C4-2B (cell line): Measurements from ENCODE around the gene NFATC4.
"Not testable (repeated sequence)": the region's sequence is repeated elsewhere in the genome, so short reads cannot be mapped to it uniquely, and the experiment has no call there.

Experiments used
- H3K27ac ChIP-seq: fragments of 450-650 bp; 2 replicates; pipeline ENCODE4 v1.5.1; 2017
- CTCF ChIP-seq: fragments of 450-650 bp; conservative IDR thresholded peaks from 2 replicates; pipeline ENCODE4 v1.5.1; 2017; ENCODE audit warnings: mild to moderate bottlenecking
- ZFX ChIP-seq: fragments of 450-650 bp; IDR thresholded peaks from 2 replicates; pipeline ENCODE4 v1.6.1; 2017

NFATC4 gene

GRCh38 chr14:24353559-24354481 is 14.2 kb upstream of the NFATC4 start:
- H3K27ac ChIP-seq: no peak overlapping the region
- no peak for TF ChIP-seq CTCF

- H3K27ac ChIP-seq: not testable (repeated sequence)
These were observed 13.5 kb upstream of the NFATC4 start for GRCh38 chr14:24354482-24354825.

- no peak overlapping the region for H3K27ac ChIP-seq
- no peak for TF ChIP-seq CTCF
- no peak for TF ChIP-seq ZFX
These were observed 13.0 kb upstream of the NFATC4 start for GRCh38 chr14:24355009-24355408.

- TF ChIP-seq CTCF (no peak), ZFX (no peak)
- H3K27ac ChIP-seq: no peak overlapping the region
These were observed 11.8 kb upstream of the NFATC4 start for GRCh38 chr14:24356208-24356607.

- no peak for TF ChIP-seq CTCF
- TF ChIP-seq ZFX: no peak
- no peak overlapping the region for H3K27ac ChIP-seq
These were observed 7.7 kb upstream of the NFATC4 start for GRCh38 chr14:24360281-24360680.

- TF ChIP-seq CTCF (no peak), ZFX (no peak)
These were observed 6.7 kb upstream of the NFATC4 start for GRCh38 chr14:24361326-24361725.

GRCh38 chr14:24362241-24362960 is 5.6 kb upstream of the NFATC4 start:
- TF ChIP-seq CTCF (no peak), ZFX (no peak)
- H3K27ac ChIP-seq: no peak overlapping the region

More at GRCh38 chr14:24361326-24361725, 6.7 kb upstream of the NFATC4 start:
- no peak overlapping the region for H3K27ac ChIP-seq
